ENCODE results near the gene RBM14. TPM values are rescaled to one million over a fixed set of nuclear protein-coding genes. Genes with fewer than 3 reads are reported as not detected.
"Not testable (repeated sequence)": the region's sequence is repeated elsewhere in the genome, so short reads cannot be mapped to it uniquely, and the experiment has no call there.

RBM14 gene
- 10 to 100 TPM; 77.2 to 97.2 (median 92.4) TPM for polyA plus RNA-seq (ENCODE audit: insufficient read length in 3 of 3)
- long read RNA-seq, donor 1, transcript RBM14-201 (3 exons, 2,828 nt): major isoform, 8 of 32 reads
- long read RNA-seq, donor 1, partial matches to known transcripts: 24 of 32 reads
- long read RNA-seq, donor 1, other reads (novel, unspliced or antisense): 0 of 32 reads
- long read RNA-seq, donor 2, transcript RBM14-201 (3 exons, 2,828 nt): major isoform, 15 of 37 reads
- long read RNA-seq, donor 2, partial matches to known transcripts: 22 of 37 reads
- long read RNA-seq, donor 2, other reads (novel, unspliced or antisense): 0 of 37 reads
- long read RNA-seq, donor 3, transcript RBM14-201 (3 exons, 2,828 nt): major isoform, 6 of 38 reads
- long read RNA-seq, donor 3, partial matches to known transcripts: 32 of 38 reads
- long read RNA-seq, donor 3, other reads (novel, unspliced or antisense): 0 of 38 reads
- long read RNA-seq, donor 4, transcript RBM14-201 (3 exons, 2,828 nt): major isoform, 12 of 27 reads
- long read RNA-seq, donor 4, partial matches to known transcripts: 15 of 27 reads
- long read RNA-seq, donor 4, other reads (novel, unspliced or antisense): 0 of 27 reads
- long read RNA-seq, donor 5, transcript RBM14-201 (3 exons, 2,828 nt): major isoform, 6 of 14 reads
- long read RNA-seq, donor 5, partial matches to known transcripts: 8 of 14 reads
- long read RNA-seq, donor 5, other reads (novel, unspliced or antisense): 0 of 14 reads
- long read RNA-seq, donor 6, transcript RBM14-201 (3 exons, 2,828 nt): major isoform, 6 of 27 reads
- long read RNA-seq, donor 6, partial matches to known transcripts: 20 of 27 reads
- long read RNA-seq, donor 6, other reads (novel, unspliced or antisense): 0 of 27 reads
- long read RNA-seq, donor 7, transcript RBM14-201 (3 exons, 2,828 nt): major isoform, 6 of 48 reads
- long read RNA-seq, donor 7, partial matches to known transcripts: 42 of 48 reads
- long read RNA-seq, donor 7, other reads (novel, unspliced or antisense): 0 of 48 reads
- long read RNA-seq, donor 8, transcript RBM14-201 (3 exons, 2,828 nt): major isoform, 8 of 8 reads
- long read RNA-seq, donor 8, partial matches to known transcripts: 0 of 8 reads
- long read RNA-seq, donor 8, other reads (novel, unspliced or antisense): 0 of 8 reads
- long read RNA-seq, donor 9, transcript RBM14-201 (3 exons, 2,828 nt): major isoform, 10 of 60 reads
- long read RNA-seq, donor 9, partial matches to known transcripts: 50 of 60 reads
- long read RNA-seq, donor 9, other reads (novel, unspliced or antisense): 0 of 60 reads
- long read RNA-seq, donor 10, partial matches to known transcripts: 57 of 62 reads
- long read RNA-seq, donor 10, other reads (novel, unspliced or antisense): 0 of 62 reads
- long read RNA-seq, donor 11, transcript RBM14-201 (3 exons, 2,828 nt): major isoform, 5 of 33 reads
- long read RNA-seq, donor 11, partial matches to known transcripts: 28 of 33 reads
- long read RNA-seq, donor 11, other reads (novel, unspliced or antisense): 0 of 33 reads
- long read RNA-seq, donor 12, transcript RBM14-201 (3 exons, 2,828 nt): major isoform, 10 of 71 reads
- long read RNA-seq, donor 12, partial matches to known transcripts: 60 of 71 reads
- long read RNA-seq, donor 12, other reads (novel, unspliced or antisense): 0 of 71 reads
- long read RNA-seq, donor 13, partial matches to known transcripts: 26 of 27 reads
- long read RNA-seq, donor 13, other reads (novel, unspliced or antisense): 0 of 27 reads
- long read RNA-seq, donor 14: 0 reads
- long read RNA-seq, donor 15, transcript RBM14-201 (3 exons, 2,828 nt): major isoform, 13 of 48 reads
- long read RNA-seq, donor 15, partial matches to known transcripts: 34 of 48 reads
- long read RNA-seq, donor 15, other reads (novel, unspliced or antisense): 0 of 48 reads
- long read RNA-seq, donor 16, transcript RBM14-201 (3 exons, 2,828 nt): major isoform, 9 of 45 reads
- long read RNA-seq, donor 16, partial matches to known transcripts: 36 of 45 reads
- long read RNA-seq, donor 16, other reads (novel, unspliced or antisense): 0 of 45 reads

DNA sequence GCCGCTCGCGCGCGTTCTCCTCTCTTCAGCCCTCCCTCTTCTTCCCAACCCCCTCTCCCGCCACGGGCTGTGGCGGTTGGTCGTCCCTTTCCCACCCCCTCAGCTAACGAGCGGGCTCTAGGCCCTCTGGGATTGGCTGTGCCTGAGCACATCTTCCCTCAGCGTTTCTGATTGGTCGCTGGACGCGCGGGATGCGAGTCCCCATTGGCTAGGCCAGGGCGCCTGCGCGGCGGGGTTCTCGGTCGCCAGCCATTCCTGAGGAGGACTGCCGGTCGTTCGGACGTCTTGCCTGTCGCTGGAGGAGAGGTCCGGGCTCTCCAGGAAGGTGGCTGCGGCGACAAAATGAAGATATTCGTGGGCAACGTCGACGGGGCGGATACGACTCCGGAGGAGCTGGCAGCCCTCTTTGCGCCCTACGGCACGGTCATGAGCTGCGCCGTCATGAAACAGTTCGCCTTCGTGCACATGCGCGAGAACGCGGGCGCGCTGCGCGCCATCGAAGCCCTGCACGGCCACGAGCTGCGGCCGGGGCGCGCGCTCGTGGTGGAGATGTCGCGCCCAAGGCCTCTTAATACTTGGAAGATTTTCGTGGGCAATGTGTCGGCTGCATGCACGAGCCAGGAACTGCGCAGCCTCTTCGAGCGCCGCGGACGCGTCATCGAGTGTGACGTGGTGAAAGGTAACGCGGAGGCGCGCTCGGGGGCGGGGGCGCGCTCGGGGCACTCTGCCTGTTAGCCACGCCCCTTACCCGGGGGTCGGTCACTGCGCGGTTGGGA is at the start of gene RBM14:
Gene RBM14, plus strand, starts transcription at position 252 of the 776 bp plus-strand sequence. Its CDS starts 91 bp downstream, at position 343.
- DNase-seq: peak; percentile 100

DNA sequence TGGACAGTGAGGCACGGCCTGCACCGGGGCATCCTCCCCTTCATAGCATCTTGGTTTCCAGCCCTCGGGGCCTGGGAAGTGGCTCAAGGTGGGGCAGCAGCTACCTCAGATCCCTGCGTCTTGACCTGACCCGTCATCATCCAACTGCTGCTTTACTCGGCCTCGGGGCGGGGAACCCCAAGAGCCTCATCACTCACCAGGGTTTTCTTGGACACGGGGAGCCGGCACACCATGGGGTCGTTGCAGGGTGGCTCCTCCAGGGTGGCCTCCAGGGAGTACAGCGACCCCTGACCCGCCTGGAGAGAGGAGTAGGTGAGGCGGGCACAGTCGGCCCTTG is 48.7 kb upstream of the RBM14 start:
- DNase-seq: no peak

DNA sequence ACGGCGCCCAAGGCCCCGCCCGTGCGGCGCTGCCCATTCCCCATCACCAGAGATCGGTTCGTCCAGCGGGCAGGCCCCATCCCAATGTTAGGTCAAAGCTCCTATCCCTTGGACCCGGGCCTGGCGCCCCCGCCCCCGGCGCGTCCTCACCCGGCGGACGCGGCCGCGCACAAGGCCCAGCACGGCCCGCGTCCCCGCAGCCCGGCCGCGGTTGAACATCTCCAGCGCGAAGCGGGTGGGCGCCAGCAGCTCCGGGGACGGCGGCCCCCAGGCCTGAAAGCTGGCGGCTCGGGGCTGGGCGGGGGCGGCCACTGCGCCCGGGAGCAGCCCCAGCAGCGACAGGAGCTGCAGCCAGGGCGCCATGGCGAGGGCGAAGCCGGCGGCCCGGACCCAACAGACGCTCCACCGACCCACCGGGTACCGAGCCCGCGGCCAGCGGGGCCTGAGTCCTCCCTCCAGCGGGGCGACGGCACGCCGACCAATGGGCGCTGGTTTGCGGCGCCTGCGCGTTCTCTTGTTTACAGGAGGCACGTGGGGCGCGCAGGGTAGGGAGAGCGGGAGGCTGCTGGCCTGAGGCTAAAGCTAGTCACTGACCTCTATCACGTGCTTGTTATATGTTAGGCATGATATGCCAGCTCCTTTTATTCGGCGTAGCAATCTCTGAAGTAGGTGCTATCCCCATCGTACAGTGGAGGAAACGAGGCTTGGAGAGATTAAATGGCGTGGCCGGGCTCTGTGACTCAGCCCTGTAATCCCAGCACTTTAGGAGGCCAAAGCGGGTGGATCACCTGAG is 48.1 kb upstream of the RBM14 start, which contains the start of gene CTSF:
Gene CTSF, minus strand, starts transcription at position 483 of the 793 bp plus-strand sequence. Its CDS starts 120 bp downstream, at position 363.
- peak; percentile 76 for DNase-seq

DNA sequence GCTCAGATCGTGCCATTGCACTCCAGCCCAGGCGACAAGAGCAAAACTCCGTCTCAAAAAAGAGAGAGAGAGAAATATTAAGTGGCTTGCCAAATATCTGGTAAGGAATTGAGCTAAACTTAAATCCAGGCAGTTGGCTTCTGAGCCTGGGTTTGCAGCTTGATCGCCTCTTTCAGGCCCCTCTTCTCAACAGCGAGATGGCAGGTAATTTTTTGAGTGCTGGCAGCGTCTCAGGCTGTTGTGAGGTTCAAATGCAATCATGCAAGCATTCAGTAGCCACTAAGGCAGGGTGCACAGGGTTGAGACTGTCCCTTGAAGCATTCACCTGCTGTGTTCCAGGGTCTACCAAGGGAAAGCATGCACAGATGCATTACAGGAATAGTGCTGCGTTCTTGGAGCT is 47.4 kb upstream of the RBM14 start:
- DNase-seq: no peak

GRCh38 chr11:66570079-66570849 is 46.2 kb upstream of the RBM14 start:
- no peak for DNase-seq

- DNase-seq: no peak
Observed at GRCh38 chr11:66570850-66571180, 45.6 kb upstream of the RBM14 start.

DNA sequence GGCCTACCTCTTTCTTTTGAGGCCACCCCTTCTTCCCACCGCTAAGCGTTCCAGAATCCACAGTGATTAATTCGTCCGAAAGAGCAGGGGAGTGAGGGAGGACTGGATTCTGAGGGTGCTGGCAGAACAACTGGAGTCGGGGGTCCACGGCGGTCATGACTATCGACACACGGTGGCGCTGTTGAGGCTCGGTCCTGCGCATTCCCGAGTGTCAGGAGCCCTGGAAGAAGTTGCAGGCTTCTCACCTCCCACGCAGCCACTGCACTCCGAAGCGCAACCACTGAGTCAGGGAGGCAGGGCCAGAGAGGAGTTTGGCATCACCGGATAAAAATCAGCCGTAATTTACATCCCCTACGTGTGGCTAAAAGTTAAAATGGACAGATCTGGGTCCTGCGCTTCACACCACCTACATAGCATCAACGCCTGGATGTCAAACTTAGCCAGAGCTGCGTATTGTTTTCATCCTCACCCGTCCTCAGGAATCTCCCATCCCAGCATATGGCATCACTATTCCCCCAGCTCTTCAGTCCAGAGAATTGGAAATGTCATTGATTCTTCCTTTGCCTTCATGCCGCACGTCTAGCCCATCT is 37.3 kb upstream of the RBM14 start:
- DNase-seq: peak; percentile 67

DNA sequence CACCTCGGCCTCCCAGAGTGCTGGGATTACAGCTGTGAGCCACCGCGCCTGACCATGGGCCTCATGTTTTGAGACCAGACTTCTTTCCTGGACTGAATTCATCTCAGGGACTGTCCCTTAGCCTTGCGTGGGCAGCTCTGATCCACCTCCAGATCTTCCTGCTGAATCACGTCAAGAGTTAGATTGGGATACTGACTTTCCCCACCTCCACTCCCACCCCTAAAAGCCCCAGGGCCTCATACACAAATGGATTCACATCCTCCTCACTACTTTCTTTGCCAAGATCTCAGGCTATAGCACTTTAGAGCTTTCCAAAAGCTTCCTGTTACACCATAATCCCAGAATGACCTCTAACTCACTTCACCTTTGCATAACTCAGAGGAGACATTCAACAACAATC is 35.6 kb upstream of the RBM14 start:
- no peak for DNase-seq

DNA sequence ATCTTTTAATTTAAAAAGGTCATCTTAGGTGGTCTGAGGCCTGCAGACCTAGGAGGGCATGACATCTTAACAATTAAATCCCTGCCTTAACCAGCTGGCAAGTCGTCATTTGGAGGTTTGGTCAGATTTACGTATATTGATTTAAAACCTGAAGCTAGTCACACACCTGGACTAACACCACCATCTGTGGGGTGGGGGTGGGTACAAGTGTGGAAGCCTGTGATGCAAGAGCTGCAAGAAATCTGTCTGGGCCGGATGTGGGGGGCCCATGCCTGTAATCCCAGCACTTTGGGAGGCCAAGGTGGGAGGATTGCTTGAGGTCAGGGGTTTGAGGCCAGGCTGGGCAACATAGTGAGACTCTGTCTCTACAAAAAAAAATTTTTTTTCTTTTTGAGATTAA is 35.2 kb upstream of the RBM14 start:
- DNase-seq: no peak

DNA sequence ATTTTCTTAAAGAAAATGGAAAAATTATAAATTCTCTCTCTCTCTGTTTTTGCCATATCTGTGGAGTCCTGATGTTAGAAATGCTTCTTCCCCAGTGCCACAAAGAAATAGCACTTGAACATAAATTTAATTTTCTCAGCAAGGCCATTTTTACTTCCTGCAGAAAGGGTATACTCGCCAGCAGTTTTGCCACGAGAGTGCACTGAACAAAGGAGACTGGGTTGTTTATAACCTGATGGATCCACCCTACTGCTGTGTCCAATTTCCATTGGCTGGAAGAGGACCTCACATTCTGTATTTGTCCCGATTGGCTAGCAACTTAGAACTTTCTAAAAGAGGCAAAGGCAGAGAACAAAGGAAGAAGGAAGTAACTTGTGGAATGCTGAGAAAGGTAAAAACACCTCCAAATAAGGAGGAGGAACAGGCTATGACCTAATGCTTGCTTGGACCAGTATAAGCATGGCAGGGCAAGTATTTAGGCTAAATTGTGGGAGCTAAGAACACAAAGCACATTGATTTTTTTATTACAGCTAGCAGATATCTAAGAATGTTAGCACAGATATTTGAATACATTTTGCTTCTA is 33.8 kb upstream of the RBM14 start:
- not testable (repeated sequence) for DNase-seq

- not testable (repeated sequence) for DNase-seq
Observed at GRCh38 chr11:66585447-66585846, 31.0 kb upstream of the RBM14 start.

DNA sequence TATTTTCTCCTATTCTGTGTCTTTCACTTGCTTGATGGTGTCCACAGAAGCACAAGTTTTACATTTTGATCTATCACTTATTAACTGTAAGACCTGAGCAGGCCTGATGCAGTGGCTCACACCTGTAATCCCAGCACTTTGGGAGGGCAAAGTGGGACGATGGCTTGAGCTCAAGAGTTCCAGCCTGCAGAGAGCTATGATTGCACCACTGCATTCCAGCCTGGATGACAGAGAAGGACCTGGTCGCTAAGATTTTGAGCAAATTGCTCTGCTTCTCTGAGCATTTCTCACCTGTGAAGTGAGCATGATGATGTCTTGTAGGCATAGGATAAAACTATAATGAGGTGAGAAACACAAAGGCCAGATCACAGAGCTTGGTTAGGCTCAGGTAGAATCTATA is 30.3 kb upstream of the RBM14 start:
- no peak for DNase-seq

DNA sequence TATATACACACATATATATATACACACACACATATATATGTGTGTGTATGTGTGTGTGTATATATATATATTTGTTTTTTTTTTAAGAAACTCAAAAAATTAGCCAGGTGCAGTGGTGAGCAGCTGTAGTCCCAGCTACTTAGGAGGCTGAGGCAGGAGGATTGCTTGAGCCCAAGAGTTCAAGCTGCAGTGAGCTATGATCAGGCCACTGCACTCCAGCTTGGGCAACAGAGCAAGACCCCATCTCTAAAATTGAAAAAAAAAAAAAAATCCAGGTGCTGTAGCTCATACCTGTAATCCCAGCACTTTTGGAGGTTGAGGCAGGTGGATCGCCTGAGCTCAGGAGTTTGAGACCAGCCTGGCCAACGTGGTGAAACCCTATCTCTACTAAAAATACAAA is 27.1 kb upstream of the RBM14 start:
- DNase-seq: not testable (repeated sequence)

DNA sequence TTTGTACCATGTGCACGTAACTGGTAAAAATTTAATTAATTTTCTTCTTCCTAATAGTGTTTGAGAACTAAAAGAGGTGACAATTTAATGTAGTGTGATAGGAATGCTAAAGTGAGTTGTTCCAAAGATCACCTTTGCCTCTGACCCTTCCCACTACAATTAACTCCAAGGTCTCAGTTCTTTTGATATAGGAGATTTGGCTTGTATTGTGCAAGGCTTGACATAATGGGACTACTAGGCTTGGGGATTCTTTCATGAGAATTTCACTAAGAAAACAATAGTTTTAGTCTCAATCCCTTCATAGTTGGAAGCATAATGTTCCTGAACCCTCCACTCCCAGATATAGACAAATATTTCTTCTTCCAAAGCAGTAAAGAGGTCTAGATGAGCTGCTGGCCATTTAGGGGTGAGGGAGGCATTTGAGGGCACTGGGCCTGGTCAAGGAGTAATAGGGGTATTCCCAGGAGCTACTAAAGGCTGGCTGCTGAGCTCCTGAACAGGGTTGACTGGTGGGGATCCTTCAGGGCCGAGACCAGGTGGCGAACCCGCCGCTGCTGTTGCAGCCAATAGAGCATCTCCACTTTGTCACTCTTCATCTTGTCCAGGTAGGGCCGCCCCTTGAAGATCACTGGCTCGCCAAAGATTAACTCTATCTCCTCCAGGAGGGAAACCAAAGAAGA is 26.3 kb upstream of the RBM14 start:
- DNase-seq: no peak

GRCh38 chr11:66591175-66591574 is 25.3 kb upstream of the RBM14 start:
- no peak for DNase-seq
